A673 (cell line): ENCODE results near the gene CDK13.

ENCODE experiments used
- EZH2 ChIP-seq: fragments of 200-600 bp; sonication (generic); IDR thresholded peaks from 2 replicates; pipeline ENCODE4 v1.6.1; 2017; ENCODE audit warnings: borderline replicate concordance, low read depth, mild to moderate bottlenecking, mixed read lengths, antibody characterized with exemption, low read length; ENCODE audit not compliant: poor library complexity, severe bottlenecking
- TF ChIP-seq, protein P1 (sequence below): fragments of 300-800, 200-600 bp; sonication (generic); conservative IDR thresholded peaks from 2 replicates; pipeline ENCODE4 v1.5.1; 2017; ENCODE audit warnings: low read depth, mild to moderate bottlenecking, antibody characterized with exemption, low read length, moderate library complexity, mixed read lengths

DNA sequence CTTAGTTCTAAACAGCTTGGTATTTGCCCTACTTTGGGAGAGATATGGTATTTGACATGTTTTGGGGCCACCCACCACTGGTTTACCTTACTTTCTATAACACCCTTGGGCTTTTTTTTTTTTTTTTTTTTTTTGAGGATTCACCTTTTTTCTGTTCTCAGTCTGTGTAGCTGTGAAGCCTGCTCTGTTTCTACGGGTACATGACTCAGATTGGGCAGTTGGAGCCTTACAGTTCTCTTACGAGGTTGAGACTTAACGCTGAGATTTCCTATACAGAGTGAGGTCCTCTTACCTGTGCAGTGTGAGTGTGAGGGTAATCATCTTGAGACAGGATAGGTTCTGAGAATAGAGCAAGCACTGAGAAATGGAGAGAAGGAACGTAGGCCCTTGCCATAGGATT lies 77.5 kb downstream of the CDK13 start:
- TF ChIP-seq, protein P1, sequence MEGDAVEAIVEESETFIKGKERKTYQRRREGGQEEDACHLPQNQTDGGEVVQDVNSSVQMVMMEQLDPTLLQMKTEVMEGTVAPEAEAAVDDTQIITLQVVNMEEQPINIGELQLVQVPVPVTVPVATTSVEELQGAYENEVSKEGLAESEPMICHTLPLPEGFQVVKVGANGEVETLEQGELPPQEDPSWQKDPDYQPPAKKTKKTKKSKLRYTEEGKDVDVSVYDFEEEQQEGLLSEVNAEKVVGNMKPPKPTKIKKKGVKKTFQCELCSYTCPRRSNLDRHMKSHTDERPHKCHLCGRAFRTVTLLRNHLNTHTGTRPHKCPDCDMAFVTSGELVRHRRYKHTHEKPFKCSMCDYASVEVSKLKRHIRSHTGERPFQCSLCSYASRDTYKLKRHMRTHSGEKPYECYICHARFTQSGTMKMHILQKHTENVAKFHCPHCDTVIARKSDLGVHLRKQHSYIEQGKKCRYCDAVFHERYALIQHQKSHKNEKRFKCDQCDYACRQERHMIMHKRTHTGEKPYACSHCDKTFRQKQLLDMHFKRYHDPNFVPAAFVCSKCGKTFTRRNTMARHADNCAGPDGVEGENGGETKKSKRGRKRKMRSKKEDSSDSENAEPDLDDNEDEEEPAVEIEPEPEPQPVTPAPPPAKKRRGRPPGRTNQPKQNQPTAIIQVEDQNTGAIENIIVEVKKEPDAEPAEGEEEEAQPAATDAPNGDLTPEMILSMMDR = no peak
- TF ChIP-seq EZH2 = no peak
